Transverse colon (tissue), 4 donors: ENCODE results near the gene RALGAPA2.

Experiments used
- CTCF ChIP-seq, 5 experiments: fragments of 200-600 bp in 3 of 5; fragments of 450-650 bp in 2 of 5; sonication (generic) in 3 of 5; IDR thresholded peaks; 1 replicate in 2 of 5; 2 replicates in 3 of 5; pipeline ENCODE4 v1.5.1; 2016 to 2017; ENCODE audit warnings: antibody characterized with exemption in 5 of 5, inconsistent platforms in 3 of 5, mild to moderate bottlenecking in 2 of 5, moderate library complexity in 1 of 5
- EP300 ChIP-seq: sonication (generic); formaldehyde crosslinking; IDR thresholded peaks from one replicate; pipeline ENCODE4 v1.6.1; 2017; ENCODE audit warnings: antibody characterized with exemption, low read depth
- POLR2A ChIP-seq: fragments of 450-650 bp; IDR thresholded peaks from one replicate; pipeline ENCODE4 v1.6.1; 2016; ENCODE audit warnings: antibody characterized with exemption, mild to moderate bottlenecking, moderate library complexity
- POLR2AphosphoS5 ChIP-seq, 3 donors: sonication (generic); formaldehyde crosslinking; IDR thresholded peaks; one replicate each; pipeline ENCODE4 v1.6.1; 2016; ENCODE audit warnings: antibody characterized with exemption in 3 of 3

GRCh38 chr20:20593447-20594170 is 118.8 kb downstream of the RALGAPA2 start:
- peak in 1 of 5 experiments; percentile 28 for TF ChIP-seq CTCF (IDR thresholded peaks at IDR 0.05)
- TF ChIP-seq POLR2AphosphoS5 (IDR thresholded peaks at IDR 0.05): no peak
- TF ChIP-seq POLR2A: no peak
- TF ChIP-seq EP300: no peak
